AG04449 (cell line): ENCODE data around the gene UBALD1.

Experiments
- CTCF ChIA-PET: fragments of 350-600 bp; formaldehyde crosslinking; extraction: SDS; loops from one replicate; lab custom pipeline; 2021; ENCODE audit warnings: antibody characterized with exemption; lab: Yijun Ruan, JAX
- POLR2A ChIA-PET: fragments of 400-600, 350-600 bp; formaldehyde crosslinking; extraction: SDS; loops from one replicate; lab custom pipeline; 2020; ENCODE audit warnings: antibody characterized with exemption, inconsistent platforms; lab: Yijun Ruan, JAX
- DNase-seq: peaks from one replicate; pipeline ENCODE4 v3.0.0-alpha.2; 2010; ENCODE audit warnings: low read depth, low spot score
- H3K4me3 ChIP-seq: 2 replicates; pipeline ENCODE4 v1.5.1; 2011; ENCODE audit warnings: low read depth, mild to moderate bottlenecking, control low read depth, low read length
- CTCF ChIP-seq: IDR thresholded peaks from one replicate; pipeline ENCODE4 v1.5.1; 2011; ENCODE audit warnings: mild to moderate bottlenecking, moderate library complexity, low read length, control low read depth, inconsistent platforms; ENCODE audit not compliant: insufficient read depth; ENCODE audit errors: missing control alignments

Gene UBALD1

GRCh38 chr16:4603624-4604170 is 11.0 kb downstream of the UBALD1 start:
- H3K4me3 ChIP-seq = no peak overlapping the region
- no peak for DNase-seq
- CTCF ChIA-PET = interaction anchor here (1.3 to 1.7 kb wide), 2 partner anchors 17 to 18 kb away, joined by 3 to 7 read pairs; no protein-coding TSS in a partner anchor
- TF ChIP-seq CTCF = no peak
- POLR2A ChIA-PET = interaction anchor here (1.6 kb wide), 1 partner anchor 13 kb away, joined by 4 read pairs; no protein-coding TSS in a partner anchor

- POLR2A ChIA-PET = interaction anchor here (1.6 kb wide), 1 partner anchor 14 kb away, joined by 4 read pairs; no protein-coding TSS in a partner anchor
- no peak for TF ChIP-seq CTCF
- CTCF ChIA-PET = interaction anchor here (1.1 to 1.7 kb wide), 3 partner anchors 10 to 17 kb away, joined by 3 to 7 read pairs (median 4); no protein-coding TSS in a partner anchor
- DNase-seq = no peak
- no peak overlapping the region for H3K4me3 ChIP-seq
Observed at GRCh38 chr16:4602331-4602730, 12.4 kb downstream of the UBALD1 start.

GRCh38 chr16:4601864-4602186 is 12.9 kb downstream of the UBALD1 start:
- CTCF ChIA-PET = interaction anchor here (1.5 kb wide), 1 partner anchor 16 kb away, joined by 3 read pairs; no protein-coding TSS in a partner anchor
- DNase-seq = no peak
- no peak for TF ChIP-seq CTCF
- no peak overlapping the region for H3K4me3 ChIP-seq
- POLR2A ChIA-PET = interaction anchor here (1.6 kb wide), 1 partner anchor 14 kb away, joined by 4 read pairs; no protein-coding TSS in a partner anchor

- no peak for TF ChIP-seq CTCF
- ChIA-PET CTCF (no interaction called here), POLR2A (no interaction called here)
- no peak overlapping the region for H3K4me3 ChIP-seq
- no peak for DNase-seq
Observed at GRCh38 chr16:4601036-4601863, 13.4 kb downstream of the UBALD1 start.

GRCh38 chr16:4599545-4599944 is 15.1 kb downstream of the UBALD1 start:
- ChIA-PET POLR2A (no interaction called here), CTCF (interaction anchor here (7.1 kb wide), 1 partner anchor 14 kb away, joined by 49 read pairs; no protein-coding TSS in a partner anchor)
- H3K4me3 ChIP-seq = no peak overlapping the region
- TF ChIP-seq CTCF = no peak
- DNase-seq = no peak

- H3K4me3 ChIP-seq = no peak overlapping the region
- TF ChIP-seq CTCF = no peak
- ChIA-PET CTCF (interaction anchor here (7.1 kb wide), 1 partner anchor 13 kb away, joined by 49 read pairs; no protein-coding TSS in a partner anchor), POLR2A (no interaction called here)
- DNase-seq = no peak
Observed at GRCh38 chr16:4599037-4599436, 15.7 kb downstream of the UBALD1 start.
